Lower leg skin (tissue), 4 donors: ENCODE measurements around the gene TRAPPC1. TPM values are rescaled to one million over a fixed set of nuclear protein-coding genes. Genes with fewer than 3 reads are reported as not detected.

Source experiments
- DNase-seq, 2 donors: peaks; one replicate each; pipeline ENCODE4 v3.0.0-alpha.2; 2019; ENCODE audit warnings: low spot score in 2 of 2
- H3K4me3 ChIP-seq: fragments of 200-600 bp; sonication (generic); 2 replicates; pipeline ENCODE4 v1.5.1; 2017; ENCODE audit warnings: mild to moderate bottlenecking, low read depth; ENCODE audit not compliant: poor library complexity, severe bottlenecking
- CTCF ChIP-seq, 3 donors: fragments of 450-650 bp; IDR thresholded peaks; one replicate each; pipeline ENCODE4 v1.5.1; 2016; ENCODE audit warnings: antibody characterized with exemption in 3 of 3, mild to moderate bottlenecking in 3 of 3, moderate library complexity in 2 of 3
- POLR2A ChIP-seq, 2 donors: fragments of 450-650 bp; IDR thresholded peaks; one replicate each; pipeline ENCODE4 v1.6.1; 2016 to 2017; ENCODE audit warnings: antibody characterized with exemption in 2 of 2, mild to moderate bottlenecking in 1 of 2, moderate library complexity in 1 of 2
- WGBS, 2 donors: methylation state at CpG; one replicate each; pipeline ENCODE4 v1.1.5; 2018; 5-methylcytosine and 5-hydroxymethylcytosine counted together
- intact Hi-C: fragments of 100-400 bp; cut with DNase I; formaldehyde crosslinking; loops from one replicate; pipeline ENCODE4 v1.15.0; 2023; ENCODE audit warnings: low total_unique reads
- total RNA-seq, 4 donors: library from RNA; depleted of rRNA; stranded (reverse); fragments of >200 nt; gene quantifications; one replicate each; pipeline ENCODE4 v1.1.0, GENCODE V29; 2016

The TRAPPC1 gene
- total RNA-seq, 4 donors from 2014 or later = 39.8 to 62.5 (median 52.2) TPM

- TF ChIP-seq POLR2A (IDR thresholded peaks at IDR 0.05) (no peak), CTCF (IDR thresholded peaks at IDR 0.05) (no peak)
- H3K4me3 ChIP-seq = peak overlapping the region; percentile 41
- peak in 1 of 2 donors; percentile 50 for DNase-seq
- 2 to 3% methylated on average over 8 to 13 of the region's 15 CpGs for WGBS, 2 donors
- intact Hi-C loops = no loop called here
Observed at GRCh38 chr17:7915179-7915610, 16.6 kb downstream of the TRAPPC1 start.

- no peak overlapping the region for H3K4me3 ChIP-seq
- intact Hi-C loops = loop anchor here (5.0 kb wide), 2 partner anchors 51 to 79 kb away; no protein-coding TSS in a partner anchor
- 24 to 40% methylated on average over 3 of the region's 3 CpGs for WGBS, 2 donors
- peak in 1 of 2 donors; percentile 46 for DNase-seq
- TF ChIP-seq CTCF (IDR thresholded peaks at IDR 0.05) (peak in 1 of 3 donors; percentile 34), POLR2A (IDR thresholded peaks at IDR 0.05) (no peak)
Observed at GRCh38 chr17:7912927-7913524, 18.7 kb downstream of the TRAPPC1 start.

- intact Hi-C loops = loop anchor here (5.0 kb wide), 2 partner anchors 49 to 81 kb away; no protein-coding TSS in a partner anchor
- 61 to 63% methylated on average over 9 of the region's 9 CpGs for WGBS, 2 donors
- no peak overlapping the region for H3K4me3 ChIP-seq
- TF ChIP-seq CTCF (IDR thresholded peaks at IDR 0.05) = no peak
- no peak for TF ChIP-seq POLR2A (IDR thresholded peaks at IDR 0.05)
- DNase-seq = no peak
Observed at GRCh38 chr17:7911116-7911515, 20.6 kb downstream of the TRAPPC1 start.

- 86 to 91% methylated on average over 13 of the region's 13 CpGs for WGBS, 2 donors
- H3K4me3 ChIP-seq = no peak overlapping the region
- no peak for DNase-seq
- TF ChIP-seq CTCF (IDR thresholded peaks at IDR 0.05) (no peak), POLR2A (IDR thresholded peaks at IDR 0.05) (no peak)
- intact Hi-C loops = loop anchor here (5.0 kb wide), 2 partner anchors 48 to 82 kb away; no protein-coding TSS in a partner anchor
Observed at GRCh38 chr17:7910711-7911110, 21.0 kb downstream of the TRAPPC1 start.

GRCh38 chr17:7910281-7910680 is 21.5 kb downstream of the TRAPPC1 start:
- H3K4me3 ChIP-seq = no peak overlapping the region
- TF ChIP-seq POLR2A (IDR thresholded peaks at IDR 0.05) = no peak
- TF ChIP-seq CTCF (IDR thresholded peaks at IDR 0.05) = no peak
- no peak for DNase-seq
- intact Hi-C loops = loop anchor here (5.0 kb wide), 2 partner anchors 48 to 82 kb away; no protein-coding TSS in a partner anchor
- 91 to 95% methylated on average over 15 of the region's 15 CpGs for WGBS, 2 donors
